GM19099 (cell line): ENCODE results near the gene SLC16A10.
A peak's percentile ranks its signal among the peaks of the same experiment; 100 is the strongest.

Experiments used
- POLR2A ChIP-seq: IDR thresholded peaks from 3 replicates; pipeline ENCODE4 v1.6.1; 2011; ENCODE audit warnings: low read depth; ENCODE audit not compliant: insufficient read length; ENCODE audit errors: extremely low read depth

SLC16A10 gene, protein sequence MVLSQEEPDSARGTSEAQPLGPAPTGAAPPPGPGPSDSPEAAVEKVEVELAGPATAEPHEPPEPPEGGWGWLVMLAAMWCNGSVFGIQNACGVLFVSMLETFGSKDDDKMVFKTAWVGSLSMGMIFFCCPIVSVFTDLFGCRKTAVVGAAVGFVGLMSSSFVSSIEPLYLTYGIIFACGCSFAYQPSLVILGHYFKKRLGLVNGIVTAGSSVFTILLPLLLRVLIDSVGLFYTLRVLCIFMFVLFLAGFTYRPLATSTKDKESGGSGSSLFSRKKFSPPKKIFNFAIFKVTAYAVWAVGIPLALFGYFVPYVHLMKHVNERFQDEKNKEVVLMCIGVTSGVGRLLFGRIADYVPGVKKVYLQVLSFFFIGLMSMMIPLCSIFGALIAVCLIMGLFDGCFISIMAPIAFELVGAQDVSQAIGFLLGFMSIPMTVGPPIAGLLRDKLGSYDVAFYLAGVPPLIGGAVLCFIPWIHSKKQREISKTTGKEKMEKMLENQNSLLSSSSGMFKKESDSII

DNA sequence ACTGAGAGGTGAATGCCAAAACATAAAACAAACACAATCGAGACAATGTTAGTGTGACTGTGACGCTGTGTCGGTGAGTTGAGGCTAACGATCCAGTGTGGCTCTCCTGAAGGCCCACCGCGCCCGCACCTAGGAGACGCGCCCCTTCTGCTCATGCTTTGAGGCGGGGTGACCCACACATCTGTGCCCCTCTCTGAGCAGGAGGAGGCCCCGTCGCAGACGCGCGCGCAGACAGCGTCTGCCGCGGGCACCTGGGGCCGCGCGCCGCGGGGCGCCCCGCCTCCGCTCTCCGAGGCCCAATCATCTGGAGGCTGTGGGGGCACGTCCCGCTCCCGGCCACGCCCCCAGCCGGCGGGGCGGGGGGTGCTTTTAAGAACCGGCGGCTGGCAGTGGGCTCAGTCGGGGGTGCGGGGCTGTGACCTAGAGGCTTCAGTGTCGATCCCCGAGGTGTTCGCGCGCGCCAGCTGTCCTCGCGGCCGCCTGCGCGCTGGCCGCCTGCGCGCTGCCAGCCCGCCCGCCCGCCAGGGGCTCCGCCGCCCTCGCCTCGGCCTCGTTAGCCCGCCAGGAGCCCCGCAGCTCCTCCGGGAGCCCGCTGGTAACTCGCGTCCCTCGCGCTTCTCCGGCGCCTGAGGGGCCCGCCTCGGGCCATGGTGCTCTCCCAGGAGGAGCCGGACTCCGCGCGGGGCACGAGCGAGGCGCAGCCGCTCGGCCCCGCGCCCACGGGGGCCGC, at the start of gene SLC16A10:
SLC16A10 (plus strand) TSS at position 398 of the 730 bp plus-strand sequence; CDS start at position 648, 250 bp downstream.
- TF ChIP-seq POLR2A: peak; percentile 91

DNA sequence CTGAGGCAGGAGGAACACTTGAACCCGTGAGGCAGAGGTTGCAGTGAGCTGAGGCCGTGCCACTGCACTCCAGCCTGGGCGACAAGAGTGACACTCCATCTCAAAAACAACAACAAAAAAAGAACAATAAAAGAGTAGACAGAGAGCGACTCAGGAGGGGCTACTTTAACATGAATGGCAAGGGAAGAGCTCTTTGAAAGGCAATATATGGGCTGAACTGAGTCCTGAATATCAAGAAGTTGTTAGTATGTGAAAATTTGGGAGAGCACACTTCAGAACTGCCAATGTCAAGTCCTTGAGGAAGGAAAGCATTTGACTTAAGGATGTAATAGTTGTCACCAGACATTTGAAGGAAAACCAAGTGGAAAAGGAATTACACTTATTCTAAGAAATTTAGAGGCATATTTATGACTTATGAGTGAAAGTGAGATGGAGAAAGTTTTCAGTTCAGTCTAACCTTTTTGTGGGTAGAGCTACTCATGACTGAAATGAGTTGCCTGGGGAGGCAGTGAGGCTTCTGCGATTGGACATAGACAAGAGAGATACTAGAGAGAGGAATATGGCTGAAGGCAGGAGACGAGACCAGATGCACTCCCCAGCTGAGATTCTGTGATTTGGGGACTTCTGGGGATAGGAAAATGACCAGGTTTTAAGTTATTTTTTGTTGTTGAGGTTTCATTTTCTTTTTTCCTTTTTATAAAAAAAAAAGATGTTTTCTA, 48.6 kb upstream of the SLC16A10 start:
- no peak for TF ChIP-seq POLR2A

DNA sequence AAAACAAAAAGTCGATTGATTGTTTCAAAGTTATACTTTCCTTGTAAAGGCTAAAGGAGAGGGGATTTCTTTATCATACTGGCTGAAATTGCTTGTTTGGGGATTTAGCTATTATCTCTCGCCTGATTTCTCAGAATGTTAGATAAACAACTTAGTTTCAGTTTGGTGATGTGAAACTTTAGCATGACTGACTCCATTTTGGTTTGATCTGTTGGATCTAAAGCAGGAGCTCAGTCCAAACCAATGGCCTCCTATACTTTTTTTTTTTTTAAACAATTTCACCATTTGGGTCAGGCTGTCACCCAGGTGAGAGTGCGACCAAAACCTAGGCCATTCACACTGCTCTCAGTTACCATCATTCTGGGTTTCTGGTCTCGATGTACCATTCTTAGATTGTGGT, 45.4 kb upstream of the SLC16A10 start:
- TF ChIP-seq POLR2A: no peak

DNA sequence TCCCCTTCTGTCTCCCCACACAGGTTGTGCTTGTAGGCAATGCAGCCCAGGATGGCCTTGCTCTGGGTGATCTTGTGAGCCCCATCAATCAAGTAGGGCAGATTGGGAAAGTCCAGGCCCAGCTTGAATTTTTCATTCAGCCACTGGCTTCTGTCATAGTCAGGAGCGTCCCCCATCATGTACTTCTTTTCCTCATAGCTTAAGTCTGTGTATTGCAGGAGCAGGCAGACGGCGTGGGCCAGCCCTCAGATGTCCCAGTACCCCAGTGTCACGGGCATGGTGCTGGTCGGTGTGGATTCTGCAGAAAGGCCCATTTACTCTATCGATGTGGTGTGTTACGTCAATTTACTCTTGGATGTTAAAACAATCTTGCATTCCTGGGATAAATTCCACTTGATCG, 40.1 kb upstream of the SLC16A10 start:
- TF ChIP-seq POLR2A: no peak

DNA sequence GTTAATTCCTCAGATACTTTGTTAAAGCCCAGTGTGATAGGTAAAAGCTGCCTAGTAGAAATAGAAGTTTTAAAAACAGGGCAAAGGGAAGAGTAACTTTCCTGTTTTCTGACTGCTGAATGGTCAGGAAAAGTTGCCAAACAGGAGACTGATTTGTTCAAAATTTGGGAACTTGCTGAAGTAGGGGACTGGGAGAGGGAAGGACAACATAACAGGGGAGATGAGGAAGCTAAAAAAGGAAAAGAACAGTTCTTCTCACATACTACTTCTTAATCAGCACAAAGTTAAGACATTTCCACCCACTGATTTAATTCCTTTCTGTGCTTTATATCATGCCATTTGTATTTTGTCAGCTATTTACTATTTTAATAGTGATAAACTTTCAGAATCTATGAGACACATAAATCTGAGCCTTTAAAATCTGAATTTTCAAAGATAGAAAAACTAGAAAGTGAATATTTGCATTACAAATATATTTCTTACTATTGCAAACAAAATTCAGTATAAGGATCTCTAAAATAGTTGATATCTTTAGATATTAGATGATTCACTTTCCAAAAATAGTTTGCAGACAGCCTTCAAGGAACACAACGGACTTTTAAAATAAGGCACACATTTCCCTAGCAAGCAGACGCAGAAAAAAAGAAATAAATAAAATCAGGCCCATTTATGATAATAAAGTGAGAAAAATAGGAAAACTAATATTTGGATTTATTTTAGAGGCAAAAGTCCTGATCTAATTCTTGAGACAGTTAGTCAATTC, 36.9 kb upstream of the SLC16A10 start:
- TF ChIP-seq POLR2A: no peak

DNA sequence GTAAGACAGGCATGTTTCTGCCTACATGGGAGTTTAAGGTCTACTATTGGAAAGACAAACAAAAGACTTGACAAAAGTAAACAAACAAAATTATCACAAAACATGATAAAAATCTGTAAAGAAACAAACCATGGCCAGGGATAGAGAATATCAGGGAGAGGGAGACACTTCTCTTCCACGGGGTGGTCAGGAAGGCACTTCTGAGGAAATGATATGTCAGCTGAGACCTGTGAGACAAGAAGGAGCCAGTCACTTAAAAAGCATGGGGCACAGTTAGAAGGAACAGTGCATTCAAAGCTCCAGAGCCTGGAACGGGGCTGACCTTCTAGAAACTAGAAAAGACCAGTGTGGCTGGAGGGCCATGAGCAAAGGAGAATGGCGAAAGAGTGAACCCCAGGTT, 35.1 kb upstream of the SLC16A10 start:
- no peak for TF ChIP-seq POLR2A

DNA sequence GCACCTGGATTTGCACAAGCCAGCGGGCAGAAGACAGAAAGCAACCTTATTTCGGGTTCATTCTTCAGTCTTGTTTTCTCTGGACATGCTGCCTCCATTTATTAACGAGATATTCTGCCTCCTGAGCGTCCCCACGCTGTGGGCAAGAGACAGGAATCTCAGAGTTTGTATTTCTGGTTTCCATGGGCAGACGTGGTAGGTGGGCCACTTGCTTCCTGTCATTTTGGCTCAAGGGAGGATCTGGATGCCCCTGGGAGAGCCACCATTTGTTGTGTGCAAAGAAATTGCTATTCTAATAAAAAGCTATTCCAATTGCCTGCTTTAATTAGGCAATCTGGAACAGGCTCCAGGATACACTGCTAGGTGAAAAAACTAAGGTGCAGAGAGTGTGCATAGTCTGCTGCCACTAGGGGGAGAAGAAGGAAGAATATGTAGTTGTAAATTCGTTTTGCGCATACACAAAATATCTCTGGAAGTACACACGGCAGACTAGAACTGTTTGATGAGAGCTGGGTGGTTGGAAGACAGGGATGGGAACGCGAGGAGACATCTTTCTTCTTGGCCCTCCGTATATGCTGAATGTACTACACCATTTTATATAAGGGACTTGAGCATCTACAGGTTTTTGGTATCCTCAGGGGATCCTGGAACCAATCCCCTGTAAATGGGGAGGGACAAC, 30.1 kb upstream of the SLC16A10 start:
- TF ChIP-seq POLR2A: no peak

DNA sequence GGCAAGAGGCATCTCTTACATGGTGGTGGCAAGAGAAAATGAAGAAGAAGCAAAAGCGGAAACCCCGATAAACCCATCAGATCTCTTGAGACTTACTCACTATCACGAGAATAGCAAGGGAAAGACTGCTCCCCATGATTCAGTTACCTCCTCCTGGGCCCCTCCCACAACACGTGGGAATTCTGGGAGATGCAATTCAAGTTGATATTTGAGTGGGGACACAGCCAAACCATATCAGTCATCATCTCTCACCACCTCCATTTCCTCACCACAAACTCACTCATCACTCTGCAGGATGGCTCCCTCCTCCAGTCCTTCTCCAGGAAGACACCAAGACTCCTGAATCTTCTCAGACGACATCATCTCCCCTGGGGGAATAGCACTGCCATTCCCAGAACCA, 25.8 kb upstream of the SLC16A10 start:
- TF ChIP-seq POLR2A: no peak

DNA sequence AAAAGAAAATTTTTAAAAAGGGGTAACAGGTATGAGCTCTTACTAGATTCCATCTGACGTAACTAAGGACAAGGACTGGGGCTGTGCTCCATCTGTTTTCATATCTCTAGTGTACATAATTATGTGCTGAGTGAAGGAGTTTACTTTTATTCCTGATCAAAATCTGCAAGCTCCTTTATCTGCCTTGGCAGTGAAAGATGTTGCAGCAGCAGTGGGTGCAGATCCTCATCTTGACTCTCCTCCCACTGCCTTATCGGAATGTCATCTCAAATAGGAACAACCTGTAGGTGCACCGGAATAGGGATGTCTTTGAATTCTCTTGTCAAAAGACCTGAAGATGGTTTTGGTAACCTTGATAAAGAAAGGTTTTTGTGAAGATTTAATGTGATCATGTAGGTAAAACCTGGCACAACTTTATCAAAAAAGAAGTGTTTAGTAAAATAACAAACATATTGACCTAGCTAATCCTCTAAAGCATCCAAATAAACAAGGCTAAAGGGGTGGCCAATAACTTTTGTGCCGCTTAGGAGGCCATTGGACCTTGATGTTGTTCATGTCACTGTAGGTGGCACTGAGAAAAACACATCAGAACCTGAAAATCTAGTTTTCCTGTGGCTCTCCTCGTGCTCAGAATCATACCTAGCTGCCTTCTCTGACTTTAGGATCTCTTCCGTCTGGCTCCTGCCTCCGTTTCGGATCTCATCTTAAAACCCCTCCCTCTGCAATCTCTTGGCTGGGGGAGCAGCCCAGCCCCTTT, 19.0 kb upstream of the SLC16A10 start:
- no peak for TF ChIP-seq POLR2A

DNA sequence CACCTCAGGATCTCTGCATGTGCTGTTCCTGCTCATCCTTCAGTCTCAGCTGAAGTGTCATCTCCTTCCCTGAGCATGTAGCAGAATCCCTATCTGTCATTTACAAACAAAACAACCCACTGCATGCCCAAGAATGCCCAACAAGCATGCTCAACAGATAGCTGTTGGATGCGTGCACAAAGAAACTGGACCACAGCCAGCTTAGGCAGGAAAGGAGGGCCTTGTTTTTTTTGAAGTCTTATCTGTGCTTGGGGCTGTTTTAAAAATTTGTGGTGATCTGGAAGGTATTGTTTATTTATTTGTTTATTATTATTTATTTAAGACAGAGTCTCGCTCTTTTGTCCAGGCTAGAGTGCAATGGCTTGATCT, 18.5 kb upstream of the SLC16A10 start:
- TF ChIP-seq POLR2A: no peak

DNA sequence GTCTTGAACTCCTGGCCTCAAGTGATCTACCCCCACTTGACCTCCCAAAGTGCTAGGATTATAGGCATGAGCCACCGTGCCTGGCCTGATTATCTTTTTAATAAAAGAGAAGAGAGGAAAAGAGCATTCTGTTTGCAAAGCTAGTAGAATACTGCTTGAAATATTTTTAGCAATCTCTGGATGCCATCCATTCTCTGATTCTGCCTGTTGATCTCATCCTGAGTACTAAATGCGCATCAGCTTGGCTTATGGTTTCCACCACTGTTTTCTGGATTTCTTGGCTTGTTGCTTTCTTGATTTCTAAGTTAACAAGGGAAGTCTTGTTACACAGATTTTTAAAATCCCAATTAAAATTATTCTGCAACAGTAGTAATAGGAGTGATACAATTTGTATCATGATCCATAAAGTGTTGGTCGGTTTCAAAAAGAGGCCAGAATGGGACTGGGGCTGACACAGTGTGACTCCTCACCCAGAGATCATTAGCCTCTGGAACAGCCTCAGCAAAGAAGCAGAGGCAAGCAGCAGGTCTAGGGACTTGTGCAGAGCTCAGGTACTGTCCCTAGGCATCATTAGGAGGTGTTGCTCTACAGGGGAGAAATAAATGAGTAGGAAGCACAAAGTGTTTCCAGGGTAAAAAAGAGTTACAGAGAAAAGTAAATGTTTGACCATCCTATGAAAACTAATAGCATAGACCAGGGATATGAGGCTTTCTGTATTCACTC, 17.8 kb upstream of the SLC16A10 start:
- no peak for TF ChIP-seq POLR2A

DNA sequence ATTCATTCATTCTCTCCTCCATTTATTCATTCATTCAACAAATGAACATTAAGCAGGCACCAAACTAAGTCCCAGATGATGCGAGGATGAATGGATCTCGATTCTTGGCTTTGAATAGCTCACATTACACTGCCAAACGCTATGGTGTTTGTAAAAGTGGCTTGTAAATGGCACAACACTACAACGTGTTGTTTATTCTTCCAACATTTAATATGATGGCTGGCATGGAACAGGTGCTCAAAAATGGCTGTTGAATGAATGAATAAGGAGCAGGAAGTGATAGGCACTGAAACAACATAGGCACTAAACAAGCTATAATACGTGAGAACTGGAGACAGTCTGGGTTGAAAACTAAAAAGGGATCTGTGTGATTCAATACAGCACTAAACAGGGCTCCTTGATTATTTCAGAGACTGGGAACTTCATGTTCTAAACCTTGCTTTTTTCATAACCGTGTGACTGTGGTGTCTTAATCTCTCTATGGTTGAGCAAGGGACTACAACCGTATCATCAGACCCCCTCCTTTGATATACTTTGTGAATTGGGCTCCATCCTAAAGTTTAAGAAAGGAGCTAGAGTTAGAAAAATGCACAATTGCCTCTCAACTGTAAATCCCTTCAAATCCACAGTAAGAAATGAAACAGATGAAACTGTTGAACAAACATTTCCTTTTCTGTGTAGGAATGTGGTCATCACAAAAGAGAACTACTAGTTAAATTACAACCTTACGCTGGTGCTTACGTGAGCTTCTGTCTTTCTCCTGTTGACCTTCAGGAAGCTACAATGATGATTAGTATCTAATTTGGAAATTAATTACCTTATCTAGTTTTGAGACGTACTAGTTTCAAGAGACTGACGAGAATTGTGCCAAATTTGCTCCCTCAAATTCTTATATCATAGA, 16.9 kb upstream of the SLC16A10 start:
- TF ChIP-seq POLR2A: no peak
